HepG2 (cell line): Measurements from ENCODE around the gene CIAO2B. TPM values are rescaled to one million over a fixed set of nuclear protein-coding genes. Genes with fewer than 3 reads are reported as not detected.

Source experiments
- ARHGAP35 ChIP-seq: sonication (generic); formaldehyde crosslinking; IDR thresholded peaks from 2 replicates; pipeline ENCODE4 v1.9.0; 2022; ENCODE audit warnings: mild to moderate bottlenecking, inconsistent platforms, moderate library complexity, missing genetic modification reagents, borderline replicate concordance
- KAT7 ChIP-seq: IDR thresholded peaks from 2 replicates; pipeline ENCODE4 v1.6.1; 2018; ENCODE audit warnings: borderline replicate concordance, missing compliant biosample characterization
- LRRFIP1 ChIP-seq: sonication (generic); formaldehyde crosslinking; conservative IDR thresholded peaks from 2 replicates; pipeline ENCODE4 v1.4.0; 2020; ENCODE audit warnings: missing genetic modification reagents
- MBD4 ChIP-seq: IDR thresholded peaks from 2 replicates; pipeline ENCODE4 v1.6.1; 2012; ENCODE audit warnings: low read length, inconsistent platforms, borderline replicate concordance
- MLLT10 ChIP-seq: sonication (generic); formaldehyde crosslinking; IDR thresholded peaks from 2 replicates; pipeline ENCODE4 v1.4.0; 2020; ENCODE audit warnings: missing genetic modification reagents
- PHF5A ChIP-seq: IDR thresholded peaks from one replicate; pipeline ENCODE4 v1.6.1; 2018; ENCODE audit warnings: low read depth, missing genetic modification reagents; ENCODE audit not compliant: unreplicated experiment
- POLR2G ChIP-seq: fragments of 200-400 bp; formaldehyde crosslinking; IDR thresholded peaks from 2 replicates; pipeline ENCODE4 v1.6.1; 2018; ENCODE audit warnings: mild to moderate bottlenecking, low read depth, low read length, moderate library complexity
- RBFOX2 ChIP-seq: fragments of 200-400 bp; formaldehyde crosslinking; IDR thresholded peaks from 2 replicates; pipeline ENCODE4 v1.6.1; 2017; ENCODE audit warnings: low read depth, mild to moderate bottlenecking, low read length
- SRSF4 ChIP-seq: fragments of 200-400 bp; formaldehyde crosslinking; IDR thresholded peaks from one replicate; pipeline ENCODE4 v1.6.1; 2018; ENCODE audit warnings: mild to moderate bottlenecking, low read depth, low read length, moderate library complexity; ENCODE audit not compliant: poor library complexity, severe bottlenecking
- USF2 ChIP-seq, 2 experiments: sonication (generic) in 1 of 2; formaldehyde crosslinking in 1 of 2; IDR thresholded peaks; 2 replicates each; pipeline versions ENCODE4 v1.5.1 to v1.6.1; 2011 to 2020; ENCODE audit warnings: borderline replicate concordance in 1 of 2, low read depth in 1 of 2, low read length in 1 of 2, mild to moderate bottlenecking in 1 of 2, missing genetic modification reagents in 1 of 2, moderate library complexity in 1 of 2
- XBP1 ChIP-seq: sonication (generic); formaldehyde crosslinking; IDR thresholded peaks from 2 replicates; pipeline ENCODE4 v1.5.0; 2020; ENCODE audit warnings: missing genetic modification reagents
- ZNF296 ChIP-seq: sonication (generic); formaldehyde crosslinking; conservative IDR thresholded peaks from 2 replicates; pipeline ENCODE4 v1.5.0; 2020; ENCODE audit warnings: mild to moderate bottlenecking, missing genetic modification reagents
- ZNF343 ChIP-seq: sonication (generic); formaldehyde crosslinking; IDR thresholded peaks from 2 replicates; pipeline ENCODE4 v1.4.0; 2020; ENCODE audit warnings: mild to moderate bottlenecking, missing genetic modification reagents
- polyA plus RNA-seq, 8 experiments: library from polyadenylated mRNA; depleted of rRNA in 3 of 8; stranded (reverse) in 7 of 8; unstranded in 1 of 8; fragments of >200 nt; fragmentation: Illumina TruSeq in 4 of 8; extraction: Trizol in 4 of 8; gene quantifications; 2 replicates each; pipeline versions ENCODE4 v1.2.1 to v1.2.3, GENCODE V29; 2011 to 2016; ENCODE audit warnings: low read depth in 4 of 8, missing spikeins in 1 of 8, mixed read lengths in 1 of 8; ENCODE audit not compliant: insufficient read depth in 1 of 8
- total RNA-seq, 5 experiments: library from RNA; depleted of rRNA; stranded (reverse); fragments of >200 nt; fragmentation: Illumina TruSeq; extraction: Trizol; gene quantifications; 2 replicates each; pipeline ENCODE4 v1.2.3, GENCODE V29; 2016; ENCODE audit warnings: low read depth in 1 of 5
- TF ChIP-seq, protein P1 (sequence below): IDR thresholded peaks from 2 replicates; pipeline ENCODE4 v1.6.1; 2018; ENCODE audit warnings: missing genetic modification reagents
- TF ChIP-seq, protein P2 (sequence below): sonication (generic); formaldehyde crosslinking; IDR thresholded peaks from 2 replicates; pipeline ENCODE4 v1.4.0; 2020; ENCODE audit warnings: mild to moderate bottlenecking, low read depth, missing genetic modification reagents
- TF ChIP-seq, protein P3 (sequence below): sonication (generic); formaldehyde crosslinking; IDR thresholded peaks from 2 replicates; pipeline ENCODE4 v1.5.0; 2020; ENCODE audit warnings: missing genetic modification reagents

Gene CIAO2B
- total and polyA plus RNA-seq, 2 of the 13 experiments (the other 11 are each of a cell fraction or from before 2014, with no cell fraction given), result 157 to 293 TPM

GRCh38 chr16:66899310-66899944 is 34.8 kb downstream of the CIAO2B start (continued):
- TF ChIP-seq, protein P1, sequence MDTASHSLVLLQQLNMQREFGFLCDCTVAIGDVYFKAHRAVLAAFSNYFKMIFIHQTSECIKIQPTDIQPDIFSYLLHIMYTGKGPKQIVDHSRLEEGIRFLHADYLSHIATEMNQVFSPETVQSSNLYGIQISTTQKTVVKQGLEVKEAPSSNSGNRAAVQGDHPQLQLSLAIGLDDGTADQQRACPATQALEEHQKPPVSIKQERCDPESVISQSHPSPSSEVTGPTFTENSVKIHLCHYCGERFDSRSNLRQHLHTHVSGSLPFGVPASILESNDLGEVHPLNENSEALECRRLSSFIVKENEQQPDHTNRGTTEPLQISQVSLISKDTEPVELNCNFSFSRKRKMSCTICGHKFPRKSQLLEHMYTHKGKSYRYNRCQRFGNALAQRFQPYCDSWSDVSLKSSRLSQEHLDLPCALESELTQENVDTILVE (CRISPR knock-in tag), result peak; percentile 55; the same call in 1 of the 2 replicates
- TF ChIP-seq MBD4 (no peak), KAT7 (CRISPR knock-in tag) (no peak), XBP1 (CRISPR knock-in tag) (no peak), ARHGAP35 (0 out of 2 replicates have a peak, but pooled peaks have one; percentile 42), ZNF343 (CRISPR knock-in tag) (no peak), ZNF296 (CRISPR knock-in tag) (peak; percentile 86), POLR2G (no peak), PHF5A (CRISPR knock-in tag) (peak; percentile 53), SRSF4 (no peak), RBFOX2 (no peak), USF2 (IDR thresholded peaks at IDR 0.05; ENCODE audit: low read depth, low read length) (no peak), USF2 (CRISPR knock-in tag; IDR thresholded peaks at IDR 0.05; ENCODE audit: borderline replicate concordance) (peak; percentile 44; the same call in 1 of the 2 replicates), LRRFIP1 (no peak), MLLT10 (no peak)
- TF ChIP-seq, protein P2, sequence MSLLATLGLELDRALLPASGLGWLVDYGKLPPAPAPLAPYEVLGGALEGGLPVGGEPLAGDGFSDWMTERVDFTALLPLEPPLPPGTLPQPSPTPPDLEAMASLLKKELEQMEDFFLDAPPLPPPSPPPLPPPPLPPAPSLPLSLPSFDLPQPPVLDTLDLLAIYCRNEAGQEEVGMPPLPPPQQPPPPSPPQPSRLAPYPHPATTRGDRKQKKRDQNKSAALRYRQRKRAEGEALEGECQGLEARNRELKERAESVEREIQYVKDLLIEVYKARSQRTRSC (CRISPR knock-in tag), result no peak
- TF ChIP-seq, protein P3, sequence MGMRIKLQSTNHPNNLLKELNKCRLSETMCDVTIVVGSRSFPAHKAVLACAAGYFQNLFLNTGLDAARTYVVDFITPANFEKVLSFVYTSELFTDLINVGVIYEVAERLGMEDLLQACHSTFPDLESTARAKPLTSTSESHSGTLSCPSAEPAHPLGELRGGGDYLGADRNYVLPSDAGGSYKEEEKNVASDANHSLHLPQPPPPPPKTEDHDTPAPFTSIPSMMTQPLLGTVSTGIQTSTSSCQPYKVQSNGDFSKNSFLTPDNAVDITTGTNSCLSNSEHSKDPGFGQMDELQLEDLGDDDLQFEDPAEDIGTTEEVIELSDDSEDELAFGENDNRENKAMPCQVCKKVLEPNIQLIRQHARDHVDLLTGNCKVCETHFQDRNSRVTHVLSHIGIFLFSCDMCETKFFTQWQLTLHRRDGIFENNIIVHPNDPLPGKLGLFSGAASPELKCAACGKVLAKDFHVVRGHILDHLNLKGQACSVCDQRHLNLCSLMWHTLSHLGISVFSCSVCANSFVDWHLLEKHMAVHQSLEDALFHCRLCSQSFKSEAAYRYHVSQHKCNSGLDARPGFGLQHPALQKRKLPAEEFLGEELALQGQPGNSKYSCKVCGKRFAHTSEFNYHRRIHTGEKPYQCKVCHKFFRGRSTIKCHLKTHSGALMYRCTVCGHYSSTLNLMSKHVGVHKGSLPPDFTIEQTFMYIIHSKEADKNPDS, result no peak
